ENCODE data around the gene CX3CL1.
"Not testable (repeated sequence)": the region's sequence is repeated elsewhere in the genome, so short reads cannot be mapped to it uniquely, and the experiment has no call there.

Gene CX3CL1

GRCh38 chr16:57391708-57392107, 19.4 kb downstream of the CX3CL1 start:
- Histone ChIP-seq H3K9me3 (ENCODE audit: severe bottlenecking) (no peaks in the 10 kb centered on the region), H3K27me3 (ENCODE audit: insufficient read depth, low read depth, severe bottlenecking) (no peaks in the 10 kb centered on the region), H3K4me3 (ENCODE audit: low read depth, low read length) (no peak overlapping the region), H3K36me3 (no peaks in the 10 kb centered on the region), H3K27ac (no peak overlapping the region)
- no peak for TF ChIP-seq CTCF (IDR thresholded peaks at IDR 0.05; ENCODE audit: low read depth, low read length)
- DNase-seq: no peak

GRCh38 chr16:57392694-57393093, 20.4 kb downstream of the CX3CL1 start:
- TF ChIP-seq CTCF (IDR thresholded peaks at IDR 0.05; ENCODE audit: low read depth, low read length): no peak
- no peaks in the 10 kb centered on the region for H3K36me3 ChIP-seq
- H3K9me3 ChIP-seq (ENCODE audit: severe bottlenecking): no peaks in the 10 kb centered on the region
- no peak overlapping the region for H3K27ac ChIP-seq
- no peaks in the 10 kb centered on the region for H3K27me3 ChIP-seq (ENCODE audit: insufficient read depth, low read depth, severe bottlenecking)
- no peak overlapping the region for H3K4me3 ChIP-seq (ENCODE audit: low read depth, low read length)
- DNase-seq: no peak

GRCh38 chr16:57394444-57394843, 22.2 kb downstream of the CX3CL1 start:
- no peaks in the 10 kb centered on the region for H3K27me3 ChIP-seq (ENCODE audit: insufficient read depth, low read depth, severe bottlenecking)
- DNase-seq: no peak
- no peak overlapping the region for H3K4me3 ChIP-seq (ENCODE audit: low read depth, low read length)
- H3K27ac ChIP-seq: no peak overlapping the region
- no peaks in the 10 kb centered on the region for H3K36me3 ChIP-seq
- TF ChIP-seq CTCF (IDR thresholded peaks at IDR 0.05; ENCODE audit: low read depth, low read length): no peak
- H3K9me3 ChIP-seq (ENCODE audit: severe bottlenecking): no peaks in the 10 kb centered on the region

GRCh38 chr16:57395026-57395425, 22.7 kb downstream of the CX3CL1 start:
- H3K27ac ChIP-seq: no peak overlapping the region
- no peak for DNase-seq
- H3K36me3 ChIP-seq: no peaks in the 10 kb centered on the region
- no peaks in the 10 kb centered on the region for H3K27me3 ChIP-seq (ENCODE audit: insufficient read depth, low read depth, severe bottlenecking)
- no peaks in the 10 kb centered on the region for H3K9me3 ChIP-seq (ENCODE audit: severe bottlenecking)
- H3K4me3 ChIP-seq (ENCODE audit: low read depth, low read length): no peak overlapping the region
- no peak for TF ChIP-seq CTCF (IDR thresholded peaks at IDR 0.05; ENCODE audit: low read depth, low read length)

- Histone ChIP-seq H3K36me3 (no peaks in the 10 kb centered on the region), H3K4me3 (ENCODE audit: low read depth, low read length) (no peak overlapping the region), H3K9me3 (ENCODE audit: severe bottlenecking) (no peaks in the 10 kb centered on the region), H3K27me3 (ENCODE audit: insufficient read depth, low read depth, severe bottlenecking) (no peaks in the 10 kb centered on the region), H3K27ac (no peak overlapping the region)
- no peak for DNase-seq
- no peak for TF ChIP-seq CTCF (IDR thresholded peaks at IDR 0.05; ENCODE audit: low read depth, low read length)
Observed at GRCh38 chr16:57396786-57397185, 24.5 kb downstream of the CX3CL1 start.

- H3K27ac ChIP-seq; H3K9me3 ChIP-seq (ENCODE audit: severe bottlenecking); DNase-seq; H3K27me3 ChIP-seq (ENCODE audit: insufficient read depth, low read depth, severe bottlenecking); H3K36me3 ChIP-seq; H3K4me3 ChIP-seq (ENCODE audit: low read depth, low read length): not testable (repeated sequence)
Observed at GRCh38 chr16:57397493-57397892, 25.2 kb downstream of the CX3CL1 start.
